ENCODE measurements around the gene STAG1.

The STAG1 gene

DNA sequence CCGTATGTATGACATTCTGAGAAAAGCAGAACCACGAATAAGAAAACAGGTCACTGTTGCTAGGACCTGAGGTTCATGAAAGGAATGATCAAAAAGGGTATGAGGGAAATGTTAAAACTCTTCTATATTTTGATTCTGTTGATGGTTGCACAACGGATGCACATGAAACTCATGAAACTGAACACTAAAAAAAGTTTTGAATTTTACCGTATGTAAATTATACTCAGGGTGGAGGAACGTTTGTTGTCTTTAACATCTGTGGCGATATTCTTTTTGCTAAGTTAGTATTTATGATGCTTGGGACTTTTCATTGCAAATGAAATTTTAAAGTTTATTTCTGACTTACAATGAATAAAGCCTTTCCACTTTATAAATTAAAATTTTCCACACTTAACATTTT is 55.4 kb downstream of the STAG1 start:
- no peak overlapping the region for H3K27ac ChIP-seq (ENCODE audit: low read length)
- no peak overlapping the region for H3K4me3 ChIP-seq (ENCODE audit: low read length)
- H3K36me3 ChIP-seq (ENCODE audit: insufficient read depth, low read depth, low read length) = no peaks in the 10 kb centered on the region; the same call in 1 of the 2 replicates
- H3K27me3 ChIP-seq (ENCODE audit: insufficient read depth, low read length) = no peaks in the 10 kb centered on the region
- peaks cover 20% of the 10 kb centered on the region for H3K4me1 ChIP-seq (ENCODE audit: insufficient read depth, low read length)
- H3K9ac ChIP-seq (ENCODE audit: low read depth, low read length) = no peak overlapping the region
- peaks cover 26% of the 10 kb centered on the region for H3K9me3 ChIP-seq (ENCODE audit: insufficient read depth, low read depth, low read length)

DNA sequence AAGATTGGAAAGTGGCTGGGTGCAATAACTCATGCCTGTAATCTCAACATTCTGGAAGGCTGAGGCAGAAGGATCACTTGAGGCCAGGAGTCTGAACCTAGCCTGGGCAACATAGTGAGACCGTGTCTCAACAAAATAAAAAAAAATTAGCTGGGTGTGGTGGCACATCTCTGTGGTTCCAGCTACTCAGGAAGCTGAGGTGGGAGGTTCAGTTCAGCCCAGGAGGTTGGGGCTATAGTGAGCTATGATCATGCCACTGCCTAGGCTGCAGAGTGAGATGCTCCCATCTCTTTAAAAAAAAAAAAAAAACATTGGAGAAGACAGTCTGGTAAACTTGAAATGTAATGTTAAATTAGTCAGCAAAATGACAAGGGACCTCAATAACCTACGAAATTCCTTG is 57.9 kb downstream of the STAG1 start:
- Histone ChIP-seq H3K27me3 (ENCODE audit: insufficient read depth, low read length) (no peaks in the 10 kb centered on the region), H3K9ac (ENCODE audit: low read depth, low read length) (no peak overlapping the region), H3K36me3 (ENCODE audit: insufficient read depth, low read depth, low read length) (no peaks in the 10 kb centered on the region; the same call in 1 of the 2 replicates), H3K4me1 (ENCODE audit: insufficient read depth, low read length) (peaks cover 13% of the 10 kb centered on the region), H3K27ac (ENCODE audit: low read length) (no peak overlapping the region), H3K4me3 (ENCODE audit: low read length) (no peak overlapping the region), H3K9me3 (ENCODE audit: insufficient read depth, low read depth, low read length) (peaks cover 26% of the 10 kb centered on the region)

DNA sequence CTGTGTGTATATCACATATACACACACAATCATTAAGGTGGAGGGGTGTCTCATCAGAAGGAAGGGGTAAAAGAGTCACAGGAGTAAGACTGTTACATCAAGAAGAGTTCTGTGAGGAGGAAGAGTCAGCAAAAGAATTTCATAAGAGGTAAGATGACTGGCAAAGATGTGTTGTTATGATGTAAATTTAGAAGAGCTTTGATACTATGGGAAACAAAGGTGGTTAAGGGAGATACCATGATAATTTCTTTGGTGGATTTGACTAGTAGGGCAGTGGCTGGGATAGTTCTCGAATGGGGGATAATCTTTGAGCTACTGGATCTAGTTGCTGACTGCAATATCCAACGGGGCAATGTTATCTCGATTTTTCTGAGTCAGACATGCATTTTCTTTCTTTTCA is 61.6 kb downstream of the STAG1 start:
- Histone ChIP-seq H3K9me3 (ENCODE audit: insufficient read depth, low read depth, low read length) (peaks cover 19% of the 10 kb centered on the region), H3K4me3 (ENCODE audit: low read length) (no peak overlapping the region), H3K27ac (ENCODE audit: low read length) (no peak overlapping the region), H3K4me1 (ENCODE audit: insufficient read depth, low read length) (no peaks in the 10 kb centered on the region), H3K36me3 (ENCODE audit: insufficient read depth, low read depth, low read length) (no peaks in the 10 kb centered on the region; the same call in 1 of the 2 replicates), H3K9ac (ENCODE audit: low read depth, low read length) (no peak overlapping the region), H3K27me3 (ENCODE audit: insufficient read depth, low read length) (no peaks in the 10 kb centered on the region)

- H3K36me3 ChIP-seq (ENCODE audit: insufficient read depth, low read depth, low read length) = no peaks in the 10 kb centered on the region
- no peak overlapping the region for H3K9ac ChIP-seq (ENCODE audit: low read depth, low read length)
- no peaks in the 10 kb centered on the region for H3K27me3 ChIP-seq (ENCODE audit: insufficient read depth, low read length)
- no peak overlapping the region for H3K4me3 ChIP-seq (ENCODE audit: low read length)
- H3K9me3 ChIP-seq (ENCODE audit: insufficient read depth, low read depth, low read length) = no peaks in the 10 kb centered on the region
- no peaks in the 10 kb centered on the region for H3K4me1 ChIP-seq (ENCODE audit: insufficient read depth, low read length)
- H3K27ac ChIP-seq (ENCODE audit: low read length) = no peak overlapping the region
Measured at GRCh38 chr3:136685882-136686281, 66.3 kb downstream of the STAG1 start.

GRCh38 chr3:136682740-136683312 is 69.4 kb downstream of the STAG1 start:
- H3K4me1 ChIP-seq (ENCODE audit: insufficient read depth, low read length) = no peaks in the 10 kb centered on the region
- H3K27me3 ChIP-seq (ENCODE audit: insufficient read depth, low read length) = no peaks in the 10 kb centered on the region
- no peaks in the 10 kb centered on the region for H3K9me3 ChIP-seq (ENCODE audit: insufficient read depth, low read depth, low read length)
- no peaks in the 10 kb centered on the region for H3K36me3 ChIP-seq (ENCODE audit: insufficient read depth, low read depth, low read length)
- H3K9ac ChIP-seq (ENCODE audit: low read depth, low read length) = no peak overlapping the region
- H3K4me3 ChIP-seq (ENCODE audit: low read length) = no peak overlapping the region
- no peak overlapping the region for H3K27ac ChIP-seq (ENCODE audit: low read length)

- Histone ChIP-seq H3K27ac (ENCODE audit: low read length) (no peak overlapping the region), H3K4me3 (ENCODE audit: low read length) (no peak overlapping the region), H3K27me3 (ENCODE audit: insufficient read depth, low read length) (no peaks in the 10 kb centered on the region), H3K4me1 (ENCODE audit: insufficient read depth, low read length) (no peaks in the 10 kb centered on the region), H3K36me3 (ENCODE audit: insufficient read depth, low read depth, low read length) (no peaks in the 10 kb centered on the region), H3K9ac (ENCODE audit: low read depth, low read length) (no peak overlapping the region), H3K9me3 (ENCODE audit: insufficient read depth, low read depth, low read length) (no peaks in the 10 kb centered on the region)
Measured at GRCh38 chr3:136678981-136679380, 73.2 kb downstream of the STAG1 start.

- no peak overlapping the region for H3K4me3 ChIP-seq (ENCODE audit: low read length)
- no peaks in the 10 kb centered on the region for H3K27me3 ChIP-seq (ENCODE audit: insufficient read depth, low read length)
- no peaks in the 10 kb centered on the region for H3K4me1 ChIP-seq (ENCODE audit: insufficient read depth, low read length)
- no peak overlapping the region for H3K9ac ChIP-seq (ENCODE audit: low read depth, low read length)
- H3K9me3 ChIP-seq (ENCODE audit: insufficient read depth, low read depth, low read length) = no peaks in the 10 kb centered on the region
- no peaks in the 10 kb centered on the region for H3K36me3 ChIP-seq (ENCODE audit: insufficient read depth, low read depth, low read length)
- no peak overlapping the region for H3K27ac ChIP-seq (ENCODE audit: low read length)
Measured at GRCh38 chr3:136676009-136676408, 76.2 kb downstream of the STAG1 start.

DNA sequence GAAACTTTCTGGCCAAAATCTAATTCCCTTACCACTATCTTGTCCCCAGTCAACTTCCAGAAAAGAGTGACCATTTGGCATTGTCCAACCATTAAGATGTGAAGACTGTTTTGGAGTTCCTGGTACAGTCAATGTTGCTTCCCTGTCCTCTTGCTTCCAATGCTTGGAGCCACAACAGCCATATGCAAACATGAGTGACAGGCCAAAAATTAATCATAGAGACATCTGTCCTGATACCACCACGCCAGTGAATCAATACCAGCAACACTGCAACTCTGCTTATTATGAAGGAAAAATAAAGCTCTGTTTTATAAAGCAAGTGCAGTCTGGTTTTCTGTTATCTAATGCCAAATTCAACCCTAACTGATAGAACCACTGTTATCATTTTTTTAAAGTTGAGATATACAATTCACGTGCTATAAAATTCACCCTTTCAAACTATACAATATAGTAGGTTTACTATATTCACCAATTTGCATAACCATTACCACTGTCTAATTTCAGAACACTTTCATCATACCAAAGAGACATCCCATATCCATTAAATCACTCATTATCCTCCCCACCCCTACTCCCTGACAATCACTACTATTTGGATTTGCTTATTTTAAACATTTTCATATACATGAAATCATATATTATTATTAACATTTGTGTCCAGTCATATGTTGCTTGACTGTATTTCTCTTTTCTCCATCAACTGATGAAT is 76.9 kb downstream of the STAG1 start:
- no peak overlapping the region for H3K9ac ChIP-seq (ENCODE audit: low read depth, low read length)
- no peaks in the 10 kb centered on the region for H3K27me3 ChIP-seq (ENCODE audit: insufficient read depth, low read length)
- no peak overlapping the region for H3K4me3 ChIP-seq (ENCODE audit: low read length)
- no peak overlapping the region for H3K27ac ChIP-seq (ENCODE audit: low read length)
- no peaks in the 10 kb centered on the region for H3K9me3 ChIP-seq (ENCODE audit: insufficient read depth, low read depth, low read length)
- H3K36me3 ChIP-seq (ENCODE audit: insufficient read depth, low read depth, low read length) = no peaks in the 10 kb centered on the region
- no peaks in the 10 kb centered on the region for H3K4me1 ChIP-seq (ENCODE audit: insufficient read depth, low read length)

GRCh38 chr3:136672457-136672856 is 79.7 kb downstream of the STAG1 start:
- H3K9me3 ChIP-seq (ENCODE audit: insufficient read depth, low read depth, low read length) = no peaks in the 10 kb centered on the region
- H3K9ac ChIP-seq (ENCODE audit: low read depth, low read length) = no peak overlapping the region
- no peaks in the 10 kb centered on the region for H3K4me1 ChIP-seq (ENCODE audit: insufficient read depth, low read length)
- H3K36me3 ChIP-seq (ENCODE audit: insufficient read depth, low read depth, low read length) = no peaks in the 10 kb centered on the region
- no peak overlapping the region for H3K4me3 ChIP-seq (ENCODE audit: low read length)
- H3K27me3 ChIP-seq (ENCODE audit: insufficient read depth, low read length) = no peaks in the 10 kb centered on the region
- H3K27ac ChIP-seq (ENCODE audit: low read length) = no peak overlapping the region

- Histone ChIP-seq H3K27ac (ENCODE audit: low read length) (no peak overlapping the region), H3K4me1 (ENCODE audit: insufficient read depth, low read length) (no peaks in the 10 kb centered on the region), H3K4me3 (ENCODE audit: low read length) (no peak overlapping the region), H3K9ac (ENCODE audit: low read depth, low read length) (no peak overlapping the region), H3K36me3 (ENCODE audit: insufficient read depth, low read depth, low read length) (no peaks in the 10 kb centered on the region), H3K9me3 (ENCODE audit: insufficient read depth, low read depth, low read length) (no peaks in the 10 kb centered on the region), H3K27me3 (ENCODE audit: insufficient read depth, low read length) (no peaks in the 10 kb centered on the region)
Measured at GRCh38 chr3:136671921-136672320, 80.3 kb downstream of the STAG1 start.

DNA sequence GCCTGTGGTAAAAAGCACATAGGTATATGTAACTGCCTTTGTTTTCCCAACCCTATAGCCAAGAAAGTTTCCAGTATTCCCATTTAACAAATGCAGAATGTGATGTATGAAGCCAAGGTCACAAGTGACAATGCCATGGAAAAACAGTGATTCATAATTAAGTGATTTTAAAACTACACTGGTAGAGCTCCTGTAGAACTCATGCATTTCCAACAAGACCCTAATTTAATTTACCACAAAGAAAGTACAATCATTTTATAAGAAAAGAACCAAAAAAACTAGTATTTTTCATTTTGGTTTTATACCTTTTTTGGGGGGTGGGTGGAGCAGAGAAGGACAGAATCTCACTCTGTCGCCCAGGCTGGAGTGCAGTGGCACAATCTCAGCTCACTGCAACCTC is 82.0 kb downstream of the STAG1 start:
- Histone ChIP-seq H3K9me3 (ENCODE audit: insufficient read depth, low read depth, low read length) (no peaks in the 10 kb centered on the region), H3K27ac (ENCODE audit: low read length) (no peak overlapping the region), H3K36me3 (ENCODE audit: insufficient read depth, low read depth, low read length) (no peaks in the 10 kb centered on the region), H3K27me3 (ENCODE audit: insufficient read depth, low read length) (no peaks in the 10 kb centered on the region), H3K9ac (ENCODE audit: low read depth, low read length) (no peak overlapping the region), H3K4me1 (ENCODE audit: insufficient read depth, low read length) (no peaks in the 10 kb centered on the region), H3K4me3 (ENCODE audit: low read length) (no peak overlapping the region)

GRCh38 chr3:136667081-136667480 is 85.1 kb downstream of the STAG1 start:
- Histone ChIP-seq H3K9me3 (ENCODE audit: insufficient read depth, low read depth, low read length) (no peaks in the 10 kb centered on the region), H3K36me3 (ENCODE audit: insufficient read depth, low read depth, low read length) (no peaks in the 10 kb centered on the region), H3K27me3 (ENCODE audit: insufficient read depth, low read length) (no peaks in the 10 kb centered on the region), H3K4me1 (ENCODE audit: insufficient read depth, low read length) (no peaks in the 10 kb centered on the region), H3K4me3 (ENCODE audit: low read length) (no peak overlapping the region), H3K27ac (ENCODE audit: low read length) (no peak overlapping the region), H3K9ac (ENCODE audit: low read depth, low read length) (no peak overlapping the region)

All from iPS-20b (cell line).